ENCODE data around the gene ZBTB32. TPM values are rescaled to one million over a fixed set of nuclear protein-coding genes. Genes with fewer than 3 reads are reported as not detected.

ZBTB32 gene
- total RNA-seq, 1 donor = under 0.01 TPM

- DNase-seq (ENCODE audit: low read depth in 2 of 3, low spot score in 2 of 3) = no peak
These were observed 29.1 kb downstream of the ZBTB32 start for GRCh38 chr19:35733180-35734125.

- DNase-seq (ENCODE audit: low read depth in 2 of 3, low spot score in 2 of 3) = no peak
These were observed 29.9 kb downstream of the ZBTB32 start for GRCh38 chr19:35734273-35734672.

- no peak for DNase-seq (ENCODE audit: low read depth in 2 of 3, low spot score in 2 of 3)
These were observed 30.5 kb downstream of the ZBTB32 start for GRCh38 chr19:35734889-35735288.

GRCh38 chr19:35736913-35737886 is 32.8 kb downstream of the ZBTB32 start:
- no peak for DNase-seq (ENCODE audit: low read depth in 2 of 3, low spot score in 2 of 3)

- no peak for DNase-seq (ENCODE audit: low read depth in 2 of 3, low spot score in 2 of 3)
These were observed 33.9 kb downstream of the ZBTB32 start for GRCh38 chr19:35738021-35738886.

- DNase-seq (ENCODE audit: low read depth in 2 of 3, low spot score in 2 of 3) = no peak
These were observed 34.5 kb downstream of the ZBTB32 start for GRCh38 chr19:35738887-35739229.

- no peak for DNase-seq (ENCODE audit: low read depth in 2 of 3, low spot score in 2 of 3)
These were observed 35.1 kb downstream of the ZBTB32 start for GRCh38 chr19:35739275-35740107.

GRCh38 chr19:35740108-35740422 is 35.7 kb downstream of the ZBTB32 start:
- no peak for DNase-seq (ENCODE audit: low read depth in 2 of 3, low spot score in 2 of 3)

GRCh38 chr19:35740423-35741202 is 36.3 kb downstream of the ZBTB32 start:
- DNase-seq (ENCODE audit: low read depth in 2 of 3, low spot score in 2 of 3) = peak; percentile 70 to 97 (median 95)

- peak in 2 of 3 donors; percentile 39 to 54 for DNase-seq (ENCODE audit: low read depth in 2 of 3, low spot score in 2 of 3)
These were observed 36.8 kb downstream of the ZBTB32 start for GRCh38 chr19:35741203-35741515.

- DNase-seq (ENCODE audit: low read depth in 2 of 3, low spot score in 2 of 3) = peak in 2 of 3 donors; percentile 83 to 87
These were observed 37.9 kb downstream of the ZBTB32 start, which contains the start of gene IGFLR1 for GRCh38 chr19:35742121-35742724. Gene IGFLR1 (minus strand): TSS chr19:35742452. CDS start chr19:35741180, 1,272 bp downstream.

GRCh38 chr19:35743640-35744429 is 39.5 kb downstream of the ZBTB32 start:
- no peak for DNase-seq (ENCODE audit: low read depth in 2 of 3, low spot score in 2 of 3)

- DNase-seq (ENCODE audit: low read depth in 2 of 3, low spot score in 2 of 3) = peak; percentile 84 to 98 (median 95)
These were observed 40.3 kb downstream of the ZBTB32 start for GRCh38 chr19:35744430-35745327.

GRCh38 chr19:35745328-35746086 is 41.1 kb downstream of the ZBTB32 start, which contains the start of the genes PSENEN and U2AF1L4:
Gene PSENEN (plus strand): TSS chr19:35745651. CDS start chr19:35745931, 280 bp downstream.
Gene U2AF1L4 (minus strand): TSS chr19:35745418. CDS start chr19:35745391, 27 bp downstream.
- DNase-seq (ENCODE audit: low read depth in 2 of 3, low spot score in 2 of 3) = peak; percentile 97 to 100 (median 100)

- no peak for DNase-seq (ENCODE audit: low read depth in 2 of 3, low spot score in 2 of 3)
These were observed 41.7 kb downstream of the ZBTB32 start for GRCh38 chr19:35746087-35746462.

GRCh38 chr19:35746531-35746930 is 42.2 kb downstream of the ZBTB32 start:
- DNase-seq (ENCODE audit: low read depth in 2 of 3, low spot score in 2 of 3) = no peak
